ENCODE data around the gene KRTAP5-10. TPM values are rescaled to one million over a fixed set of nuclear protein-coding genes. Genes with fewer than 3 reads are reported as not detected.
"Not testable (repeated sequence)": the region's sequence is repeated elsewhere in the genome, so short reads cannot be mapped to it uniquely, and the experiment has no call there.

Gene KRTAP5-10

DNA sequence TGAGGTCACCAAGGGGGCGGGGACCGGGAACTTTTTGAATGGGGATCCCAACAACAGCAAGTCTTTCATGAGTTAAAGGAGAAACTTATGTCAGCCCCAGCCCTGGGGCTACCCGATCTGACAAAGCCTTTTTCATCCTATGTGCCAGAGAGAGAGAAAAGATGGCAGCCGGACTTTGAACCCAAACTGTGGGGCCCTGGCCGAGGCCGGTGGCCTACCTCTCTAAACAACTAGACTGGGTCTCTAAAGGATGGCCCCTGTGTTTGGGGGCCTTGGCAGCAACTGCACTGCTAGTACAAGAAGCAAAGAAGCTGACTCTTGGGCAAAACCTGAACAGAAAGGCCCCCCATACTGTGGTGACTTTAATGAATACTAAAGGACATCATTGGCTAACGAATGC is 48.6 kb downstream of the KRTAP5-10 start:
- H3K4me3 ChIP-seq (ENCODE audit: insufficient read depth in 1 of 2, low read depth in 1 of 2, low read length in 2 of 2); H3K27me3 ChIP-seq (ENCODE audit: control insufficient read depth in 1 of 2, insufficient read depth in 1 of 2, low read length in 2 of 2); H3K4me2 ChIP-seq (ENCODE audit: low read length, poor library complexity, severe bottlenecking); H2BK12ac ChIP-seq (ENCODE audit: low read length in 2 of 2); DNase-seq; H2AFZ ChIP-seq (ENCODE audit: low read depth, low read length); H3K27ac ChIP-seq (ENCODE audit: low read length, poor library complexity, severe bottlenecking); H3K23ac ChIP-seq (ENCODE audit: low read length in 2 of 2); H4K8ac ChIP-seq (ENCODE audit: low read length); H3K79me1 ChIP-seq (replicated peaks; ENCODE audit: low read length, poor library complexity, severe bottlenecking); H2BK5ac ChIP-seq (ENCODE audit: low read depth, low read length, poor library complexity, severe bottlenecking); H3K14ac ChIP-seq (ENCODE audit: low read length in 2 of 2); H2AK5ac ChIP-seq (ENCODE audit: low read length, severe bottlenecking); H3K36me3 ChIP-seq (ENCODE audit: control insufficient read depth in 1 of 2, insufficient read depth in 2 of 2, low read depth in 1 of 2, low read length in 2 of 2); H3K4ac ChIP-seq (ENCODE audit: low read depth in 1 of 2, low read length in 2 of 2); H3K9me3 ChIP-seq (ENCODE audit: control insufficient read depth, low read length); H3K9ac ChIP-seq (ENCODE audit: low read length); H4K91ac ChIP-seq (ENCODE audit: low read length); H2BK120ac ChIP-seq (ENCODE audit: low read depth, low read length); H2BK15ac ChIP-seq (ENCODE audit: low read depth, poor library complexity, severe bottlenecking); H3K18ac ChIP-seq (ENCODE audit: low read depth in 1 of 2, low read length in 2 of 2); H3K4me1 ChIP-seq (ENCODE audit: control insufficient read depth, insufficient read depth, low read depth, low read length): not testable (repeated sequence)
- WGBS = 92% methylated on average over 6 of the region's 7 CpGs

DNA sequence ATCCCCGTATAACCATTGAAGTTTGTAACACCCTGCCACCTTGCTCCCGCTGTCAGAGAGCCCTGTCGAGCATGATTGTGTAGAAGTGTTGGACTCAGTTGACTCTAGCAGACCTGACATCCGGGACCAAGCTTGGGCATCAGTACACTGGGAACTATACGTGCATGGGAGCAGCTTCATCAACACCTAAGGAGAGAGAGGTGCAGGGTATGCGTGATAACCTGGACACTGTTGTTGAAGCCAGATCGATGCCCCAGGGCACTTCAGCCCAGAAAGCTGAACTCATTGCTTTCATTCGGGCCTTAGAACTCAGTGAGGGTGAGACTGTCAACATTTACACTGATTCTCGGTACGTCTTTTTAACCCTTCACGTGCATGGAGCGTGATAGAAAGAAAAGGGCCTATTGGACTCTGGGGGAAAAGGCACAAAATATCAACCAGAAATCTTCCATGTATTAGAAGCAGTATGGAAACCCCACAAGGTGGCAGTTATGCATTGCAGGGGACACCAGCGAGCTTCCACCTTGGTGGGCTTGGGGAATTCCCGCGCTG is 49.1 kb downstream of the KRTAP5-10 start:
- H3K79me1 ChIP-seq (replicated peaks; ENCODE audit: low read length, poor library complexity, severe bottlenecking); H3K27me3 ChIP-seq (ENCODE audit: control insufficient read depth in 1 of 2, insufficient read depth in 1 of 2, low read length in 2 of 2); H3K14ac ChIP-seq (ENCODE audit: low read length in 2 of 2); H3K4me3 ChIP-seq (ENCODE audit: insufficient read depth in 1 of 2, low read depth in 1 of 2, low read length in 2 of 2); H3K9me3 ChIP-seq (ENCODE audit: control insufficient read depth, low read length); H2BK12ac ChIP-seq (ENCODE audit: low read length in 2 of 2); DNase-seq; H3K4ac ChIP-seq (ENCODE audit: low read depth in 1 of 2, low read length in 2 of 2); H3K23ac ChIP-seq (ENCODE audit: low read length in 2 of 2); H3K36me3 ChIP-seq (ENCODE audit: control insufficient read depth in 1 of 2, insufficient read depth in 2 of 2, low read depth in 1 of 2, low read length in 2 of 2); H2BK5ac ChIP-seq (ENCODE audit: low read depth, low read length, poor library complexity, severe bottlenecking); H2BK15ac ChIP-seq (ENCODE audit: low read depth, poor library complexity, severe bottlenecking); H3K27ac ChIP-seq (ENCODE audit: low read length, poor library complexity, severe bottlenecking); H3K9ac ChIP-seq (ENCODE audit: low read length); H2AK5ac ChIP-seq (ENCODE audit: low read length, severe bottlenecking); H4K91ac ChIP-seq (ENCODE audit: low read length); H4K8ac ChIP-seq (ENCODE audit: low read length); H2AFZ ChIP-seq (ENCODE audit: low read depth, low read length); H3K4me1 ChIP-seq (ENCODE audit: control insufficient read depth, insufficient read depth, low read depth, low read length); H3K4me2 ChIP-seq (ENCODE audit: low read length, poor library complexity, severe bottlenecking); H2BK120ac ChIP-seq (ENCODE audit: low read depth, low read length); H3K18ac ChIP-seq (ENCODE audit: low read depth in 1 of 2, low read length in 2 of 2): not testable (repeated sequence)
- WGBS = 68% methylated on average over 11 of the region's 15 CpGs

DNA sequence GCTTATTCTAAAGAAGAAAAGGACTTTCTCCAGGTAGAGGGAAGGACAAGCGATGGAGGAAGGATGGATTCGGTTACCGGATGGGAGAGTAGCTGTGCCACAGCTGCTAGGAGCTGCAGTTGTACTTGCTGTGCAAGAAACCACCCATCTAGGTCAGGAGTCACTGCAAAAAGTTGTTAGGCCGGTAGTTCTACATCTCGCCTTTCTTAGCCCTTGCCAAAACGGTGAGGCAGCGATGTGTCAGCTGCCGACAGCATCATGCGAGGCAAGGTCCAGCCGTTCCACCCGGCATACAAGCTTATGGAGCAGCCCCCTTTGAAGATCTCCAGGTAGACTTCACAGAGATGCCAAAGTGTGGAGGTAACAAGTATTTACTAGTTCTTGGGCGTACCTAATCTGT is 49.6 kb downstream of the KRTAP5-10 start:
- H4K8ac ChIP-seq (ENCODE audit: low read length); H3K4ac ChIP-seq (ENCODE audit: low read depth in 1 of 2, low read length in 2 of 2); H2AFZ ChIP-seq (ENCODE audit: low read depth, low read length); H3K4me2 ChIP-seq (ENCODE audit: low read length, poor library complexity, severe bottlenecking); H4K91ac ChIP-seq (ENCODE audit: low read length); DNase-seq; H3K14ac ChIP-seq (ENCODE audit: low read length in 2 of 2); H3K27me3 ChIP-seq (ENCODE audit: control insufficient read depth in 1 of 2, insufficient read depth in 1 of 2, low read length in 2 of 2); H3K79me1 ChIP-seq (replicated peaks; ENCODE audit: low read length, poor library complexity, severe bottlenecking); H3K36me3 ChIP-seq (ENCODE audit: control insufficient read depth in 1 of 2, insufficient read depth in 2 of 2, low read depth in 1 of 2, low read length in 2 of 2); H3K27ac ChIP-seq (ENCODE audit: low read length, poor library complexity, severe bottlenecking); H3K4me1 ChIP-seq (ENCODE audit: control insufficient read depth, insufficient read depth, low read depth, low read length); H2AK5ac ChIP-seq (ENCODE audit: low read length, severe bottlenecking); H3K4me3 ChIP-seq (ENCODE audit: insufficient read depth in 1 of 2, low read depth in 1 of 2, low read length in 2 of 2); H3K9ac ChIP-seq (ENCODE audit: low read length); H2BK120ac ChIP-seq (ENCODE audit: low read depth, low read length); H3K23ac ChIP-seq (ENCODE audit: low read length in 2 of 2); H3K9me3 ChIP-seq (ENCODE audit: control insufficient read depth, low read length); H2BK5ac ChIP-seq (ENCODE audit: low read depth, low read length, poor library complexity, severe bottlenecking); H3K18ac ChIP-seq (ENCODE audit: low read depth in 1 of 2, low read length in 2 of 2); H2BK12ac ChIP-seq (ENCODE audit: low read length in 2 of 2); H2BK15ac ChIP-seq (ENCODE audit: low read depth, poor library complexity, severe bottlenecking): not testable (repeated sequence)
- 82% methylated on average over 11 of the region's 12 CpGs for WGBS

Small RNA genes within 50 kb of the gene (small RNA-seq; reads per million reads assigned to genes)
- gene AP000867.1 (ENCODE audit: low read depth) (not detected), gene KRTAP5-14P (ENCODE audit: low read depth) (not detected)

Data from mesenchymal stem cell (in vitro differentiated cells and primary cell).